Measurements from ENCODE around the gene CNTNAP5. TPM values are rescaled to one million over a fixed set of nuclear protein-coding genes. Genes with fewer than 3 reads are reported as not detected.

The CNTNAP5 gene
- total RNA-seq, 1 donor from 2014 or later: not detected

DNA sequence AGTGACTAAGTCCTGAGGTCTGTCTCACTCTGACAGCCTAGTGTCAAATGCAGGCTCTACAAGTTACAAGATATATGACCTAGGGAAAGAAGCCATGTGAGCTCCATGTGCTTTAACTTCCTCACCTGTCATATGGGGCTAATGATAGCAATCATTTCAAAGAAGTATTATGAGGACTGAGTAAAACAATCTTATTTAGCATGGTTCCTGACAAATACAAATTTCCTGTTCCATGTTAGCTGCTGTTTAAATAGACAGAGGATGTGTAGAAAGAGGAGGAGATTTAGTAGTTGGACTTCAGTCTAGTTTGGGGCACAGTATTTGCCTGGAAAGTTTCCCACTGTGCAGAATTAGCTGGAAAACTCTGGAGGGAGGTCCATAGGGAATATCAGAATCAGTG, 545.8 kb downstream of the CNTNAP5 start:
- Histone ChIP-seq H3K36me3 (no peaks in the 10 kb centered on the region), H3K4me3 (no peak overlapping the region), H3K4me1 (no peaks in the 10 kb centered on the region), H3K27ac (replicated peaks) (no peak overlapping the region), H3K27me3 (ENCODE audit: low read depth) (no peaks in the 10 kb centered on the region), H3K9me3 (replicated peaks) (no peaks in the 10 kb centered on the region)
- DNase-seq: no peak
- intact Hi-C loops (cut with micrococcal nuclease): no loop called here
- TF ChIP-seq, protein P1, sequence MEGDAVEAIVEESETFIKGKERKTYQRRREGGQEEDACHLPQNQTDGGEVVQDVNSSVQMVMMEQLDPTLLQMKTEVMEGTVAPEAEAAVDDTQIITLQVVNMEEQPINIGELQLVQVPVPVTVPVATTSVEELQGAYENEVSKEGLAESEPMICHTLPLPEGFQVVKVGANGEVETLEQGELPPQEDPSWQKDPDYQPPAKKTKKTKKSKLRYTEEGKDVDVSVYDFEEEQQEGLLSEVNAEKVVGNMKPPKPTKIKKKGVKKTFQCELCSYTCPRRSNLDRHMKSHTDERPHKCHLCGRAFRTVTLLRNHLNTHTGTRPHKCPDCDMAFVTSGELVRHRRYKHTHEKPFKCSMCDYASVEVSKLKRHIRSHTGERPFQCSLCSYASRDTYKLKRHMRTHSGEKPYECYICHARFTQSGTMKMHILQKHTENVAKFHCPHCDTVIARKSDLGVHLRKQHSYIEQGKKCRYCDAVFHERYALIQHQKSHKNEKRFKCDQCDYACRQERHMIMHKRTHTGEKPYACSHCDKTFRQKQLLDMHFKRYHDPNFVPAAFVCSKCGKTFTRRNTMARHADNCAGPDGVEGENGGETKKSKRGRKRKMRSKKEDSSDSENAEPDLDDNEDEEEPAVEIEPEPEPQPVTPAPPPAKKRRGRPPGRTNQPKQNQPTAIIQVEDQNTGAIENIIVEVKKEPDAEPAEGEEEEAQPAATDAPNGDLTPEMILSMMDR (IDR thresholded peaks at IDR 0.05; ENCODE audit: borderline replicate concordance): no peak

DNA sequence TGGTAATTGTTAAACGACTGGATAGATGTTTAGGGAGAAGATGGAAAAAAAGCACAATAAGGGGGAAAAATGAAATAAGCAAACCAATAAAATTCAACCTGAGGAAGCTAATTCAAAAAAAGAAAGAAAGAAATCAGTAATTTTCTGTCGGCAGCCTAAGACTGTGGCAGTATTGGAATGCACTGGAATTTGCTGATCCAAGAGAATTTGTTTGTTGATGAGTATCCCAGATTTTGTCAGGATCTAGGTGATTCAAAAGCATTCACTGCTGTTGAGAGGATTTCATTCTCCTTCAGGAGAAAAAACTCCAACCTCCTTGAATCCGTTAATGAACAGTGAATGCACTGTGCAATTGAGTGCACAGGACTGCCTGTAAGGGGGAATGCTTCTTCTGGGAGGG, 546.7 kb downstream of the CNTNAP5 start:
- H3K27me3 ChIP-seq (ENCODE audit: low read depth): no peaks in the 10 kb centered on the region
- no peaks in the 10 kb centered on the region for H3K9me3 ChIP-seq (replicated peaks)
- H3K27ac ChIP-seq (replicated peaks): no peak overlapping the region
- H3K36me3 ChIP-seq: no peaks in the 10 kb centered on the region
- intact Hi-C loops (cut with micrococcal nuclease): no loop called here
- DNase-seq: no peak
- TF ChIP-seq, protein P1 (IDR thresholded peaks at IDR 0.05; ENCODE audit: borderline replicate concordance): no peak
- H3K4me1 ChIP-seq: no peaks in the 10 kb centered on the region
- H3K4me3 ChIP-seq: no peak overlapping the region

DNA sequence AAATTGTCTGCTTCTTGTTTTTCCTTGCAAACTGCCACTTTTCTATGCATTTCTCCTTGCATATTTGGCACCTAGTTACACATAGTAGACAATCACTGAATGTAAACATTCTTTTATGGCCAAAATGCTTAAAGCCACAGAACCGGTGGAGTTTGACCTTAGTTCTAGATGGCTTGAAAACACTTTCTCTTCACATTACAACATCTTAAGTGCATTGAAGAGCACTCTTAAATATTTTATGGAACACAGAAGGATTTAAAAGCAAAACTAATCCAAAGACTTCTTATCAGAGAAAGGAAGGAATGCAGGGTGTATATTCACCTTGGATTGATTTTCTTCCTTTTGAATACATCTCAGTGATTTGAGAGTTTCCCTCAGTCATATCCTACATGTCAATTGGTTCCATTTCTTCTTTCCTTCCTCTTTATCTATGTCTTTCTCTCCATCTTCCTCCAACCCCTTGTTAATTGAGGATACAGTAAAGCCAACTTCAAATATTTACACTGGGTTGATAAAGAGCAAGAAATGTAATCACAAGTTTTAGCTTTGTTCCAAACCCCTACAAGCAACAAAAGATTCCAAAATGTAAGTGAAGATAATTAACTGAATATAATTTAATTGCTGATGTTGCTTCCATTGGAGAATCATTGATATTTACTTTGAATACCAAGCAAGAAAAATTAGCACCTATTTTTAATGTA, 548.0 kb downstream of the CNTNAP5 start:
- no peaks in the 10 kb centered on the region for H3K36me3 ChIP-seq
- H3K27me3 ChIP-seq (ENCODE audit: low read depth): no peaks in the 10 kb centered on the region
- no peak for DNase-seq
- no peaks in the 10 kb centered on the region for H3K9me3 ChIP-seq (replicated peaks)
- no peak overlapping the region for H3K4me3 ChIP-seq
- TF ChIP-seq, protein P1 (IDR thresholded peaks at IDR 0.05; ENCODE audit: borderline replicate concordance): no peak
- intact Hi-C loops (cut with micrococcal nuclease): no loop called here
- no peaks in the 10 kb centered on the region for H3K4me1 ChIP-seq
- no peak overlapping the region for H3K27ac ChIP-seq (replicated peaks)

DNA sequence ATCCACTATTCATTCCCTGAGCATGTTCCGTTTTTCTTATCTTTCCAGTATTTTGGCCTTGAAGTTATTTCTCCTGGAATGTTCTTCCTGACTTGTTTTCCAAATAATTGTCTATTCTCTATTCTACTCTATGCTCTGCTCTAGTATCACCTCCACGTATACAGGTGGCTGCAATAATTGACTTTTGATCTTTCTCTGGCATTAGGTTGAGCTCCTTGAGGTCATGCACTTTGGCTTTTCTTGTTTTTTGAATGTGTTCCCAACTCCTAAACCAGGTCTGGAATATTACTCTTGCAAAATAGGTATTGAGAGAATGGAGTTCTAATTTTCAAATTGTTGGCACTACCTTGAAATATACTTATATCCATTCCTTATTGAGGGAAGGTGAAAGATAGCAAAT, 550.4 kb downstream of the CNTNAP5 start:
- DNase-seq: no peak
- TF ChIP-seq, protein P1 (IDR thresholded peaks at IDR 0.05; ENCODE audit: borderline replicate concordance): no peak
- Histone ChIP-seq H3K4me3 (no peak overlapping the region), H3K36me3 (no peaks in the 10 kb centered on the region), H3K9me3 (replicated peaks) (no peaks in the 10 kb centered on the region), H3K4me1 (no peaks in the 10 kb centered on the region), H3K27me3 (ENCODE audit: low read depth) (no peaks in the 10 kb centered on the region), H3K27ac (replicated peaks) (no peak overlapping the region)
- intact Hi-C loops (cut with micrococcal nuclease): no loop called here

DNA sequence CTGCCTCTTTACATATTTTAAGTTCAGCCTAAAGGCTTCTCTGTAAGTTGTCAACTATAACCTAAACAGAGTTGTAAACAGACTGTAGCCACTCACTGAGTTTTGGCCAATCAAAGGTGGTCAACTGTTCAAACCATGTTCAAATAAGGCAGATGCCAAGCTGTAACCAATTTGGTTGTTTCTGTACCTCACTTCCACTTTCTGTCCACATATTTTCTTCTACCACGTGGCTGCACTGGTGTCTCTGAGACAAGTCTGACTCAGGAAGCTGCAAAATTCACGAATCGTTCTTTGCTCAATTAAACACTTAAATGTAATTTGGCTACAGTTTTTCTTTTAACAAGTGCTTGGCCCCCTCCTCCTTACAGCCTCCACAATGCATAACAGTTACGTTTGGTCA, 555.2 kb downstream of the CNTNAP5 start:
- TF ChIP-seq, protein P1 (IDR thresholded peaks at IDR 0.05; ENCODE audit: borderline replicate concordance): no peak
- intact Hi-C loops (cut with micrococcal nuclease): no loop called here

More for the DNA sequence above, 555.2 kb downstream of the CNTNAP5 start:
- H3K27ac ChIP-seq (replicated peaks): no peak overlapping the region
- no peaks in the 10 kb centered on the region for H3K27me3 ChIP-seq (ENCODE audit: low read depth)
- DNase-seq: no peak
- H3K36me3 ChIP-seq: no peaks in the 10 kb centered on the region
- H3K4me1 ChIP-seq: no peaks in the 10 kb centered on the region
- no peak overlapping the region for H3K4me3 ChIP-seq
- no peaks in the 10 kb centered on the region for H3K9me3 ChIP-seq (replicated peaks)
